Measurements from ENCODE around the gene OR52I1.

OR52I1 gene

GRCh38 chr11:4615856-4616444, 22.1 kb downstream of the OR52I1 start:
- DNase-seq (ENCODE audit: low spot score), result no peak

- no peak for DNase-seq (ENCODE audit: low spot score)
Observed at GRCh38 chr11:4619514-4619913, 25.7 kb downstream of the OR52I1 start.

GRCh38 chr11:4626207-4627099, 32.6 kb downstream of the OR52I1 start:
- DNase-seq (ENCODE audit: low spot score), result no peak

GRCh38 chr11:4636136-4636535, 42.3 kb downstream of the OR52I1 start:
- DNase-seq (ENCODE audit: low spot score), result no peak

- peak; percentile 70 for DNase-seq (ENCODE audit: low spot score)
Observed at GRCh38 chr11:4636962-4637661, 43.3 kb downstream of the OR52I1 start, which contains the start of gene OR51D1. Gene OR51D1, plus strand, starts transcription at chr11:4637477. Its CDS starts 2,314 bp downstream, at chr11:4639791.

- no peak for DNase-seq (ENCODE audit: low spot score)
Observed at GRCh38 chr11:4637662-4638047, 43.8 kb downstream of the OR52I1 start.

GRCh38 chr11:4639931-4640330, 46.1 kb downstream of the OR52I1 start:
- DNase-seq (ENCODE audit: low spot score), result no peak

- no peak for DNase-seq (ENCODE audit: low spot score)
Observed at GRCh38 chr11:4641501-4641900, 47.7 kb downstream of the OR52I1 start.

- no peak for DNase-seq (ENCODE audit: low spot score)
Observed at GRCh38 chr11:4642043-4642442, 48.2 kb downstream of the OR52I1 start.

GRCh38 chr11:4643076-4643475, 49.2 kb downstream of the OR52I1 start:
- DNase-seq (ENCODE audit: low spot score), result no peak

- DNase-seq (ENCODE audit: low spot score), result no peak
Observed at GRCh38 chr11:4643682-4644081, 49.8 kb downstream of the OR52I1 start, which contains the start of gene OR51E1. Gene OR51E1, plus strand, starts transcription at chr11:4643982. Its CDS starts 8,545 bp downstream, at chr11:4652527.

GRCh38 chr11:4644233-4644632, 50.4 kb downstream of the OR52I1 start:
- DNase-seq (ENCODE audit: low spot score), result no peak

Measured in germinal center (tissue), 1 donor.